ENCODE results near the gene ATXN2L.
"Not testable (repeated sequence)": the region's sequence is repeated elsewhere in the genome, so short reads cannot be mapped to it uniquely, and the experiment has no call there.

ATXN2L gene

DNA sequence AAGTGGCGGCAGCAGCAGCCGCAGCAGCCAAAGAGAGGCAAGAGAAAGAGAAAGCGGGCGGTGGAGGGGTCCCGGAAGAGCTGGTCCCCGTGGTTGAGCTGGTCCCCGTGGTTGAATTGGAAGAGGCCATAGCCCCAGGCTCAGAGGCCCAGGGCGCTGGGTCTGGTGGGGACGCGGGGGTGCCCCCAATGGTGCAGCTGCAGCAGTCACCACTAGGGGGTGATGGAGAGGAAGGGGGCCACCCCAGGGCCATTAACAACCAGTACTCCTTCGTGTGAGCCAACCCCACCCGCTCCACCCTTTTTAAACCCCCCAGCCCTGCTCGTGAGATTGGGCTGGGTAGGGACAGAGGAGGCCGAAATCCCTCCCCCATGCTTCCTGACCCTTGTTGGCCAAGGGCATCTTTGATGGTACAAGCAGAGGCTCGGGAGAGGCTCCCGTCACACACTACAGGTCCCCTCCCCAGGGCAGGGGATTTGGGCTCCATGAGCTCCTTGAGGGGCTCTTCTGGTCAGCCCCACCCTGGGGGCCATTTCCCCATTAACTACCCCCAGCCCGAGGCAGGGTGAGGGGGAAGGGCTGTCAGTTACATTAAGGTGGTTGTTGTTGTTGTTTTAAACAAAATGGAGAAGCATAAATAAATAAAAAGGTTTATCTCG, 50.9 kb downstream of the ATXN2L start:
- DNase-seq: no peak

GRCh38 chr16:28874406-28874805, 51.6 kb downstream of the ATXN2L start:
- no peak for DNase-seq

GRCh38 chr16:28875134-28876018, 52.6 kb downstream of the ATXN2L start:
- no peak for DNase-seq

- DNase-seq: no peak
Observed at GRCh38 chr16:28876019-28876659, 53.3 kb downstream of the ATXN2L start.

DNA sequence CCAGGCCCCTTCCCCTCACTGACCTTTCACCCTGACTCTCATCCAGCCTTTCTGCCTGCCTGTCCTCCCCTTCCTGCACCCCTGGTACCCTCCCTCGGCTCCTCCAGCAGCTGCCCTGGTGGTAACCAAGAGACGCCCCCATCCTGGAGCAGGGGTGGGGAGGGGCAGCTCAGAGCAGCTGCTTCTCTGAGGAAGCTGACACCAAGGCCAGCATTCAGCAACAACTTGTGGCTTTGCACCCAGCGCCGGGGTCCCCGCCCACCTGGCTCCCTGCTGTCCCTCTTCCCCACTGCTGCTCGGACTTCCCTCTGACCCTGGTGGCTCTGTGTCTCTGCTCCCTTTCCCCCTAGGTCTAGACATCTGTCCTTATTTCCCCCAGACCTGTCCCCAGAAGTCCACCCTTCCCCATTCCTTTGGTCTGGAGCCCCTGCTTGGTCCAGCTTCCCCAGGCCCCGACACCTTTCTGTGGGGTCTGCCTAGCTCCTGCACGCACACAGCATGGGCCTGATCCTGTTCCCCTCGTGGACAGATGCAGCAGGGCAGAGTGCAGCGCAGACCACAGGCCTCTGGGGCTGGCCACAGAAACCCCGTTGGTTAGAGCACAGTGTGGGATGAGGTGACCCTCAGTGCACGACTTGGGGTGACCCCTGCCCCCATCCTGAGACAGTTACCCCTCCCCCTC, 54.3 kb downstream of the ATXN2L start:
- no peak for DNase-seq

DNA sequence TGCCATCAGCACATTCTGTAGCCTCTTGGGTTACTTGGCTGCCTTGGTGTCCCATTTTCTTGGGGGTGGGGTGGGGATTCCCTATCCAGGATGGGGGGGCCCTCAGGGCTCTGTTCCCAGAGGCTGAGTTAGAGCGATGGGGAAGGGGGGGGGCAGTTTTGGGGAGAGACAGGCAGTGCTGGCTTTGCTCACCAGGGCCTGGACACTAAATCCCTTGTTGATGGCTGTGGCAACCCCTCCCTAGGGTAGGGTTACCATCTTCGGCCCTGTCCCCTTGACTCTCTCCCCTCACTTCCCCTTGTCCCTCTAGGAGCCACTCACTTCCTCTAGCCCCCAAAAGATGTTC, 54.8 kb downstream of the ATXN2L start:
- DNase-seq: no peak

GRCh38 chr16:28878083-28878926, 55.5 kb downstream of the ATXN2L start, which contains the start of gene ATP2A1:
TSS of gene ATP2A1 (plus strand) at chr16:28878488. CDS start at chr16:28878672, 184 bp downstream.
- DNase-seq: no peak

- DNase-seq: no peak
Observed at GRCh38 chr16:28879261-28879840, 56.6 kb downstream of the ATXN2L start.

DNA sequence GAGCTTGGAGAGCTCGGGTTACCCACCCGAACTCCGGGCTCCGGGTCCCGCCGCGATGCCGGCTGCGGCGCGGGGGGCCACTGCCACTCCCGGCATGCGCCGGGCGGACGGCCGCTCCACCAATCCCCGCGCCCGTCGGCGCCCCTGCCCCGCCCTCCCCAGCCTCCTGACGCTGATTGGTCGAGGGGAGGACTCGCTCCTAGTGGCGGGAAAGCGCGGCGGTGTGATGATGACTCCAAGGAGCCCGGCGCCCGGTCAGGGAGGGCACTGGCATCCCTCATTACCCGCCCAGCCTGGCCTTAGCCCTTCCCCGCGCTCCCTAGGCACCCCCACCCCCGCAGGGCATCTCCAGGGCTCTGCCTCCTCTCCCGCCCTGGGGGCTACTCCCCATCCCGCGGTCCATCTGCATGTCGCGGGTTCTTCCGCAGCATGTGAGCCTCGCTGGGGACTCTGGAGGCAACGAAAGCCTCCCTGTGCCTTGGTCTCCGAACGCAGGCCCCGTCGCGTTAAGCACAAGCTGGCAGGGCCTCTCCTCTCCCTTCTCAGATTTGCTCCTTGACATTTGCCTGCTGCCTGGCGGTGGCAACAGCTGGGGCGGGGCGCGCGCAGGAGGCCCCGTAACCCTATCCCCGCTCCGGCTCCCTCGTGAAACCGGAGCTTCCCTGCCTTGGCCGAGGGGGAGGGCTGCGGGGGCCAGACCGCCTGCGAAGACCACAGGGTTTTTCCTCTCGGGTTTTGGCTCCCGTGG, 57.2 kb downstream of the ATXN2L start:
- DNase-seq: peak; percentile 62

DNA sequence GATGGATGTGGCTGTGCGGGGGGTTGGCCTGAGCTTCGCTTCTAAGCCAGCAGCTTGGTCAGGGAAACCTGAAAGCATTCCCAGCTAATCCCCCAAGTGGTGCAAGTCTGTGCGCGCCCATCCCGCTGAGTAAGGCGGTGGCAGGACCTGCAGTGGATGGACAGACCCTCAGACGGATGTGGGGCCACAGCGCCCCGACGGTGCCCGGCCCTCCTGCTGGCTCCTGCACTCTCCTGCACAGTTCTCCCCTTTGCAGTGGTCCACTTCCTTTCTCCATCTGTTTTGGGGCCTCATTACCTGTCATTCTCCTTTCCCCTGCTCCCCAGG, 57.8 kb downstream of the ATXN2L start:
- DNase-seq: no peak

DNA sequence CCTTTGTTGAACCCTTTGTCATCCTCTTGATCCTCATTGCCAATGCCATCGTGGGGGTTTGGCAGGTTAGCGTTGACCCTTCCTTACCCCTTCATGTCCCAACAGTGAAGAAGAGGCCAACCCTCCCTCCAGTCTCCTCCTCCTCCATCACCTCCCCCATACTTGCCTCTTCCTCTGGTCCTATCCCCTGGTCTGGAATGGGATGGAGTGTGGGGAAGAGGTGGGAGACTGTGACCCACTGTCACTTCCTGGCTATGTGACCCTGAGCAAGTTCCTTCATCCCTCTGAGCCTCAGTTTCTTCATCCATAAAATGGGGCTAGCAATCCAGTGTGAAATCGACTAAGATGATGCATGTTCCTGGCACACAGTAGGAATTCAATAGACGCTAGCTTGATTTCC, 58.2 kb downstream of the ATXN2L start:
- no peak for DNase-seq

DNA sequence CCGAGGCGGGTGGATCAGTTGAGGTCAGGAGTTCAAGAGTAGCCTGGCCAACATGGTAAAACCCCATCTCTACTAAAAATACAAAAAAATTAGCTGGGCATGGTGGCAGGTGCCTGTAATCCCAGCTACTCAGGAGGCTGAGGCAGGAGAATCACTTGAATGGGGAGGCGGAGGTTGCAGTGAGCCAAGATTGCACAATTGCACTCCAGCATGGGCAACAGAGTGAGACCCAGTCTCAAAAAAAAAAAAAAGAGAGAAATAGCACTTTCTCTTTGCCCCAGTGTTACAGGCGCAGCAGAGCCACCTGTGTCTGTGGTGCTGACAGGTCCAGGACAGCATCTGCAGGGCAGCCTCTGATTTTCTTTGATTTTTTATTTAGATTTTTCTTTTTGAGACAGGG, 58.8 kb downstream of the ATXN2L start:
- DNase-seq: not testable (repeated sequence)

DNA sequence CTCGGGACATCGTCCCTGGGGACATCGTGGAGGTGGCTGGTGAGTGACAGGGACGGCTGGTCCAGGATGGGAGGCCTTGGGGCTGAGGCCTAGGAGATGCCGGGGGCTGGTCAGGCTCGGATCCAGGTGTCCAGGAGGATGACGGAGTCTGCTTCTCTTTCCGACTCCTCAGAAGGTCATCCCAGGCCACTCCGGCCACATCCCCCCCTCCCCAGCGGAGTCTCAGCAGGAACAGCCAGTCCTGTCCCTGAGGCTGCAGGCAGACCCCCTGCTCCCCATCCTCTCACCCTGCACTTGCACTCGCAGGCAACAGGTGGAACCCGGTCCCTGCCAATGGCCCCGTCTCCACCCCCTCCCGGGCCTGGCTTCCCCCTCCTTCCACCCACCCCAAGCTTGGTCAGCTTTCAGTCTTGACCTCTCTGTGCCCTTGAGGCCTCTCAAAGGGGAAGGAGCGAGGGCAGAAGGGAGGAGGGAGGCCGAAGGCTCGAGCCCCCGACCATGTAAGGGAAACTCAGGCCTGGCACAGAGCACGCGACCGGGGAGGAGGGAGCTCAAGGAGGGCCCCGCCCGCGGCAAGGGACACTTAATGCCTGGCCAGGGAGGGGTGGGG, 59.9 kb downstream of the ATXN2L start:
- DNase-seq: no peak

GRCh38 chr16:28883221-28883996, 60.6 kb downstream of the ATXN2L start:
- no peak for DNase-seq

- DNase-seq: no peak
Observed at GRCh38 chr16:28884045-28884444, 61.2 kb downstream of the ATXN2L start.
